Measurements from ENCODE around the gene SMIM44.
"Not testable (repeated sequence)": the region's sequence is repeated elsewhere in the genome, so short reads cannot be mapped to it uniquely, and the experiment has no call there.

The SMIM44 gene

GRCh38 chr19:3456925-3457527 is 26.2 kb downstream of the SMIM44 start:
- no peak for DNase-seq

GRCh38 chr19:3455960-3456601 is 27.2 kb downstream of the SMIM44 start:
- DNase-seq, result no peak

- DNase-seq, result no peak
Observed at GRCh38 chr19:3455393-3455955, 27.8 kb downstream of the SMIM44 start.

GRCh38 chr19:3454656-3455392 is 28.4 kb downstream of the SMIM44 start:
- DNase-seq, result no peak

- DNase-seq, result no peak
Observed at GRCh38 chr19:3453840-3454239, 29.4 kb downstream of the SMIM44 start.

GRCh38 chr19:3452942-3453214 is 30.4 kb downstream of the SMIM44 start:
- DNase-seq, result not testable (repeated sequence)

- no peak for DNase-seq
Observed at GRCh38 chr19:3452171-3452941, 30.9 kb downstream of the SMIM44 start.

- DNase-seq, result no peak
Observed at GRCh38 chr19:3451451-3451866, 31.8 kb downstream of the SMIM44 start.

GRCh38 chr19:3450796-3451411 is 32.3 kb downstream of the SMIM44 start:
- no peak for DNase-seq

GRCh38 chr19:3448616-3449334 is 34.5 kb downstream of the SMIM44 start:
- DNase-seq, result no peak

GRCh38 chr19:3446657-3447056 is 36.6 kb downstream of the SMIM44 start:
- DNase-seq, result not testable (repeated sequence)

- no peak for DNase-seq
Observed at GRCh38 chr19:3444695-3445234, 38.5 kb downstream of the SMIM44 start.

- no peak for DNase-seq
Observed at GRCh38 chr19:3443840-3444694, 39.2 kb downstream of the SMIM44 start.

- no peak for DNase-seq
Observed at GRCh38 chr19:3442487-3443071, 40.7 kb downstream of the SMIM44 start.

- DNase-seq, result no peak
Observed at GRCh38 chr19:3441986-3442329, 41.3 kb downstream of the SMIM44 start.

- no peak for DNase-seq
Observed at GRCh38 chr19:3441089-3441985, 41.9 kb downstream of the SMIM44 start.

- DNase-seq, result peak in 3 of 4 experiments; percentile 18 to 38 (median 19)
Observed at GRCh38 chr19:3440082-3440481, 43.2 kb downstream of the SMIM44 start.

- peak; percentile 93 to 94 (median 93) for DNase-seq
Observed at GRCh38 chr19:3434630-3435553, 48.3 kb downstream of the SMIM44 start.
